ENCODE data around the gene GPATCH1. TPM values are rescaled to one million over a fixed set of nuclear protein-coding genes. Genes with fewer than 3 reads are reported as not detected.

The GPATCH1 gene
- total and polyA plus RNA-seq, 4 donors: 8.3 to 12.5 (median 9.9) TPM

DNA sequence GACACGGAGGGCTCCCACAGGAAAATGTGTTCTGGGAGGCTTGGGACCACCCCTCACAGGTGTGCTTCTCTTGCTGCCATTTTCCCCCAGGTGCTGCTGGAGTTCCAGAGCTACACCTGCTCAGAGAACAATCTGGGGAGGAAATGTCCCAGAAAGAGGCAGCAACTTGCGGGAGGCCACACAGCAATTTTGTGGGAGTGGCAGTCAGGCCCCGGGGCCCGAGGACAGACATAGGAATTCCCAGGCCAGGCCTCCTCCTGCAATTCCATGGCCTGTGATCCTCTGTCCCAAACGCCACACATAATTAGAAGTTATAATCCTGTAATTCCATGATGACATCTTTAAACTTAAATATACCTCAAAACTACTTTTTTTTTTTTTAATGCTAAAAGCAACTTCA lies 18.1 kb upstream of the GPATCH1 start:
- 73% methylated on average over 4 of the region's 5 CpGs for WGBS (ENCODE audit: insufficient coverage)
- H3K27me3 ChIP-seq (ENCODE audit: control insufficient read depth, insufficient read depth, low read length): peaks cover 21% of the 10 kb centered on the region

GRCh38 chr19:33063356-33063752 lies 17.6 kb upstream of the GPATCH1 start:
- H3K36me3 ChIP-seq (ENCODE audit: control insufficient read depth, insufficient read depth, low read length): no peaks in the 10 kb centered on the region
- H3K4me1 ChIP-seq (ENCODE audit: control insufficient read depth, insufficient read depth, low read length): peaks cover 12% of the 10 kb centered on the region
- WGBS (ENCODE audit: insufficient coverage): 2% methylated on average over 4 of the region's 7 CpGs
- no peak overlapping the region for H3K27ac ChIP-seq (ENCODE audit: low read depth, low read length)
- peak in 2 of 6 donors; percentile 68 to 71 for DNase-seq (ENCODE audit: low read depth in 4 of 6, low spot score in 6 of 6)
- H3K27me3 ChIP-seq (ENCODE audit: control insufficient read depth, insufficient read depth, low read length): peaks cover 21% of the 10 kb centered on the region
- H3K4me3 ChIP-seq (ENCODE audit: low read depth, low read length): no peak overlapping the region
- H3K9me3 ChIP-seq (ENCODE audit: control insufficient read depth, insufficient read depth, low read length): no peaks in the 10 kb centered on the region

More for the DNA sequence above, 18.1 kb upstream of the GPATCH1 start:
- DNase-seq (ENCODE audit: low read depth in 4 of 6, low spot score in 6 of 6): no peak
- H3K27ac ChIP-seq (ENCODE audit: low read depth, low read length): no peak overlapping the region
- no peak overlapping the region for H3K4me3 ChIP-seq (ENCODE audit: low read depth, low read length)
- H3K9me3 ChIP-seq (ENCODE audit: control insufficient read depth, insufficient read depth, low read length): no peaks in the 10 kb centered on the region
- H3K4me1 ChIP-seq (ENCODE audit: control insufficient read depth, insufficient read depth, low read length): peaks cover 15% of the 10 kb centered on the region
- H3K36me3 ChIP-seq (ENCODE audit: control insufficient read depth, insufficient read depth, low read length): no peaks in the 10 kb centered on the region

- H3K4me1 ChIP-seq (ENCODE audit: control insufficient read depth, insufficient read depth, low read length): peaks cover 12% of the 10 kb centered on the region
- no peaks in the 10 kb centered on the region for H3K9me3 ChIP-seq (ENCODE audit: control insufficient read depth, insufficient read depth, low read length)
- 3% methylated on average over 52 of the region's 56 CpGs for WGBS (ENCODE audit: insufficient coverage)
- H3K27ac ChIP-seq (ENCODE audit: low read depth, low read length): no peak overlapping the region
- peak overlapping the region; percentile 31 for H3K4me3 ChIP-seq (ENCODE audit: low read depth, low read length)
- DNase-seq (ENCODE audit: low read depth in 4 of 6, low spot score in 6 of 6): peak in 1 of 6 donors; percentile 27
- peaks cover 21% of the 10 kb centered on the region for H3K27me3 ChIP-seq (ENCODE audit: control insufficient read depth, insufficient read depth, low read length)
- H3K36me3 ChIP-seq (ENCODE audit: control insufficient read depth, insufficient read depth, low read length): no peaks in the 10 kb centered on the region
These were observed 17.1 kb upstream of the GPATCH1 start for GRCh38 chr19:33063753-33064457.

- WGBS (ENCODE audit: insufficient coverage): under 1% methylated on average over 29 of the region's 35 CpGs
- H3K27me3 ChIP-seq (ENCODE audit: control insufficient read depth, insufficient read depth, low read length): peaks cover 21% of the 10 kb centered on the region
- peak in 1 of 6 donors; percentile 3 for DNase-seq (ENCODE audit: low read depth in 4 of 6, low spot score in 6 of 6)
- H3K4me3 ChIP-seq (ENCODE audit: low read depth, low read length): peak overlapping the region; percentile 31
- no peaks in the 10 kb centered on the region for H3K9me3 ChIP-seq (ENCODE audit: control insufficient read depth, insufficient read depth, low read length)
- H3K27ac ChIP-seq (ENCODE audit: low read depth, low read length): no peak overlapping the region
- no peaks in the 10 kb centered on the region for H3K36me3 ChIP-seq (ENCODE audit: control insufficient read depth, insufficient read depth, low read length)
- H3K4me1 ChIP-seq (ENCODE audit: control insufficient read depth, insufficient read depth, low read length): peaks cover 12% of the 10 kb centered on the region
These were observed 16.6 kb upstream of the GPATCH1 start for GRCh38 chr19:33064458-33064791.

- Histone ChIP-seq H3K27me3 (ENCODE audit: control insufficient read depth, insufficient read depth, low read length) (peaks cover 21% of the 10 kb centered on the region), H3K9me3 (ENCODE audit: control insufficient read depth, insufficient read depth, low read length) (no peaks in the 10 kb centered on the region), H3K4me1 (ENCODE audit: control insufficient read depth, insufficient read depth, low read length) (peaks cover 12% of the 10 kb centered on the region), H3K27ac (ENCODE audit: low read depth, low read length) (no peak within 1 kb of the TSS), H3K4me3 (ENCODE audit: low read depth, low read length) (peak within 1 kb of the TSS; percentile 31), H3K36me3 (ENCODE audit: control insufficient read depth, insufficient read depth, low read length) (no peaks in the 10 kb centered on the region)
- peak in 2 of 6 donors; percentile 68 to 75 for DNase-seq (ENCODE audit: low read depth in 4 of 6, low spot score in 6 of 6)
- 2% methylated on average over 81 of the region's 86 CpGs for WGBS (ENCODE audit: insufficient coverage)
These were observed 16.0 kb upstream of the GPATCH1 start, which contains the start of gene RHPN2 for GRCh38 chr19:33064792-33065550. Gene RHPN2, minus strand, starts transcription at chr19:33064888. Its CDS starts 36 bp downstream, at chr19:33064852.

- Histone ChIP-seq H3K4me1 (ENCODE audit: control insufficient read depth, insufficient read depth, low read length) (peaks cover 12% of the 10 kb centered on the region), H3K27me3 (ENCODE audit: control insufficient read depth, insufficient read depth, low read length) (peaks cover 21% of the 10 kb centered on the region), H3K9me3 (ENCODE audit: control insufficient read depth, insufficient read depth, low read length) (no peaks in the 10 kb centered on the region), H3K27ac (ENCODE audit: low read depth, low read length) (no peak overlapping the region), H3K4me3 (ENCODE audit: low read depth, low read length) (no peak overlapping the region), H3K36me3 (ENCODE audit: control insufficient read depth, insufficient read depth, low read length) (no peaks in the 10 kb centered on the region)
- WGBS (ENCODE audit: insufficient coverage): 88% methylated on average over 17 of the region's 18 CpGs
- no peak for DNase-seq (ENCODE audit: low read depth in 4 of 6, low spot score in 6 of 6)
These were observed 14.4 kb upstream of the GPATCH1 start for GRCh38 chr19:33066543-33066942.

DNA sequence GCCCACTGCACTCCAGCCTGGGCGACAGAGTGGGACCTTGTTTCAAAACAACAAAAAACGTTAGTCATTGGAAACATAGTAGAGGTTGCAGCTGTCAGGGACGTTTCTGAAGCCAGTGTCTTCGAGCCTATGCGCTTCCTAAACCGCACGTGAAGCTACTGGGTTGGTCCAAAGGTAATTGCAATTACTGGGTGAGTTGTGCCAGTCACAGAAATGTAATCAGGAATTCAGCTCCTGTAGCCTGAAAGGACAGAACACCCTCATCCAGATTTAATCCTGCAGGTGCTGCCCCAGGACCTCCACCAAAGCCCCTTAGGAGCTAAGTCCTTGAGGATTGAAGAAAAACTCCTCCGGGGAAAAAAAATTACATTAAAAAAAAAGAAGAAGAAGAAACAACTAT lies 13.9 kb upstream of the GPATCH1 start:
- H3K9me3 ChIP-seq (ENCODE audit: control insufficient read depth, insufficient read depth, low read length): no peaks in the 10 kb centered on the region
- DNase-seq (ENCODE audit: low read depth in 4 of 6, low spot score in 6 of 6): no peak
- peaks cover 12% of the 10 kb centered on the region for H3K4me1 ChIP-seq (ENCODE audit: control insufficient read depth, insufficient read depth, low read length)
- H3K36me3 ChIP-seq (ENCODE audit: control insufficient read depth, insufficient read depth, low read length): no peaks in the 10 kb centered on the region
- peaks cover 21% of the 10 kb centered on the region for H3K27me3 ChIP-seq (ENCODE audit: control insufficient read depth, insufficient read depth, low read length)
- 76% methylated on average over 7 of the region's 8 CpGs for WGBS (ENCODE audit: insufficient coverage)
- H3K27ac ChIP-seq (ENCODE audit: low read depth, low read length): no peak overlapping the region
- H3K4me3 ChIP-seq (ENCODE audit: low read depth, low read length): no peak overlapping the region

DNA sequence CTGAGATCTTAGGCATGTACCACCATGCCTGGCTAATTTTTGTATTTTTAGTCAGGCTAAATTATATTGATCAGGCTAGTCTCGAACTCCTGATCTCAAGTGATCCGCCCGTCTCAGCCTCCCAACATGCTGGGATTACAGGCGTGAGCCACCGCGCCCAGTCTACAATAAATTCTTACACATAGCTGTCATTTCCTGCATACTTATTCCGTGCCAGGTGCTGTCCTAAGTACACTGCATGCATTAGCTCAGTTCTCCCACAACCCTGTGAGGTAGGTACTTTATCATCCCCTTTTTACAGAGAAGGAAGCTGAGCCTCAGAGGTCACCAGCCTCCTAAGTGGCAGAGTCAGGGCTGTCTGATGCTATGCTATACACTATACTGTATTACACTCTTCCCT lies 9.1 kb upstream of the GPATCH1 start:
- no peaks in the 10 kb centered on the region for H3K4me1 ChIP-seq (ENCODE audit: control insufficient read depth, insufficient read depth, low read length)
- 90% methylated on average over 7 of the region's 7 CpGs for WGBS (ENCODE audit: insufficient coverage)
- H3K27ac ChIP-seq (ENCODE audit: low read depth, low read length): no peak overlapping the region
- H3K9me3 ChIP-seq (ENCODE audit: control insufficient read depth, insufficient read depth, low read length): no peaks in the 10 kb centered on the region
- no peak overlapping the region for H3K4me3 ChIP-seq (ENCODE audit: low read depth, low read length)
- H3K27me3 ChIP-seq (ENCODE audit: control insufficient read depth, insufficient read depth, low read length): no peaks in the 10 kb centered on the region
- no peak for DNase-seq (ENCODE audit: low read depth in 4 of 6, low spot score in 6 of 6)
- no peaks in the 10 kb centered on the region for H3K36me3 ChIP-seq (ENCODE audit: control insufficient read depth, insufficient read depth, low read length)

DNA sequence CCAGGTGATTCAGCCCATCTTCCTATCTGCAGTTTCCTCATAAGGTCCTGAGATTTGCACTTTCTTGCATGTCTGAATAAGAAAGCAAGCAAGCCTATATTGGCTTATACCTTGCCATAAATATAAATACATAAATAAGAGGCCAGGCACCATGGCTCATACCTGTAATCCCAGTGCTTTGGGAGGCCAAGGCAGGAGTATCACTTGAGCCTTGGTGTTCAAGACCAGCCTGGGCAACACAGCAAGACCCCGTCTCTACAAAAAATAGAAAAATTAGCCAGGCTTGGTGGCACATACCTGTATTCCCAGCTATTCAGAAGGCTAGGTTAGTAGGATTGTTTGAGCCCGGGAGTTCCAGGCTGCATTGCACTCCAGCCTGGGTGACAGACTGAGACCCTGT lies 5.5 kb upstream of the GPATCH1 start:
- Histone ChIP-seq H3K36me3 (ENCODE audit: control insufficient read depth, insufficient read depth, low read length) (no peaks in the 10 kb centered on the region), H3K27me3 (ENCODE audit: control insufficient read depth, insufficient read depth, low read length) (no peaks in the 10 kb centered on the region), H3K27ac (ENCODE audit: low read depth, low read length) (no peak overlapping the region), H3K4me1 (ENCODE audit: control insufficient read depth, insufficient read depth, low read length) (no peaks in the 10 kb centered on the region), H3K9me3 (ENCODE audit: control insufficient read depth, insufficient read depth, low read length) (no peaks in the 10 kb centered on the region), H3K4me3 (ENCODE audit: low read depth, low read length) (no peak overlapping the region)
- DNase-seq (ENCODE audit: low read depth in 4 of 6, low spot score in 6 of 6): no peak
- WGBS (ENCODE audit: insufficient coverage): no CpG with 5 or more reads among the region's 2 CpGs

All from spinal cord (tissue), 10 donors.